Calu3 (cell line): ENCODE measurements around the gene PDZD2. TPM values are rescaled to one million over a fixed set of nuclear protein-coding genes. Genes with fewer than 3 reads are reported as not detected.

Experiments used
- BruUV-seq: library from RNA; stranded (reverse); fragments of 400-500 nt; replicated peaks from 2 replicates; lab custom pipeline; 2021; lab: Mats Ljungman, UMichigan
- CTCF ChIA-PET: fragments of 300-600 bp; sonication (Branson Sonifier 250); formaldehyde crosslinking; loops from one replicate; lab custom pipeline; 2022; ENCODE audit warnings: antibody characterized with exemption; lab: Charles Lee
- DNase-seq: peaks from one replicate; pipeline ENCODE4 v3.0.0; 2022
- H3K27ac Mint-ChIP-seq: one replicate; pipeline ENCODE4 v1.8.0; 2022; ENCODE audit warnings: mixed read lengths; ENCODE audit not compliant: unreplicated experiment
- H3K27me3 Mint-ChIP-seq: one replicate; pipeline ENCODE4 v1.8.0; 2022; ENCODE audit warnings: mixed read lengths; ENCODE audit not compliant: unreplicated experiment
- H3K36me3 Mint-ChIP-seq: one replicate; pipeline ENCODE4 v1.8.0; 2022; ENCODE audit warnings: mild to moderate bottlenecking, moderate library complexity, mixed read lengths; ENCODE audit not compliant: insufficient read depth, unreplicated experiment
- H3K4me1 Mint-ChIP-seq: one replicate; pipeline ENCODE4 v1.8.0; 2022; ENCODE audit warnings: mild to moderate bottlenecking, low read depth, mixed read lengths; ENCODE audit not compliant: unreplicated experiment
- H3K4me3 Mint-ChIP-seq: one replicate; pipeline ENCODE4 v1.8.0; 2022; ENCODE audit warnings: mild to moderate bottlenecking, low read depth, moderate library complexity, mixed read lengths; ENCODE audit not compliant: unreplicated experiment
- H3K9me3 Mint-ChIP-seq: one replicate; pipeline ENCODE4 v1.8.0; 2022; ENCODE audit warnings: low read depth, mixed read lengths; ENCODE audit not compliant: unreplicated experiment
- CTCF ChIP-seq: fragments of 200-600 bp; IDR thresholded peaks from one replicate; pipeline ENCODE4 v1.8.0; 2022; ENCODE audit warnings: antibody characterized with exemption; ENCODE audit not compliant: unreplicated experiment
- intact Hi-C: fragments of 100-400 bp; cut with micrococcal nuclease; formaldehyde crosslinking; loops from one replicate; pipeline ENCODE4 v1.10.0; 2022; ENCODE audit not compliant: unreplicated experiment
- total RNA-seq: library from RNA; stranded (reverse); gene quantifications from 2 replicates; pipeline ENCODE4 v1.2.3, GENCODE V29; 2022

Gene PDZD2
- total RNA-seq, 1 experiment from 2014 or later, result 0.97 TPM

- H3K27me3 Mint-ChIP-seq, result peaks cover 10% of the 10 kb centered on the region
- no peak overlapping the region for H3K4me3 Mint-ChIP-seq
- H3K9me3 Mint-ChIP-seq, result no peaks in the 10 kb centered on the region
- no peak for DNase-seq
- intact Hi-C loops, result no loop called here
- H3K27ac Mint-ChIP-seq, result no peak overlapping the region
- no peak for TF ChIP-seq CTCF
- CTCF ChIA-PET, result no interaction called here
- H3K4me1 Mint-ChIP-seq, result no peaks in the 10 kb centered on the region
- BruUV-seq, result no TSS peak
- no peaks in the 10 kb centered on the region for H3K36me3 Mint-ChIP-seq
These were observed 155.1 kb downstream of the PDZD2 start for GRCh38 chr5:31794009-31794408.

- H3K4me3 Mint-ChIP-seq, result no peak overlapping the region
- CTCF ChIA-PET, result interaction anchor here (1.1 kb wide), 1 partner anchor 11 kb away, joined by 3 read pairs; no protein-coding TSS in a partner anchor
- intact Hi-C loops, result no loop called here
- H3K27ac Mint-ChIP-seq, result no peak overlapping the region
- H3K36me3 Mint-ChIP-seq, result no peaks in the 10 kb centered on the region
- no peaks in the 10 kb centered on the region for H3K4me1 Mint-ChIP-seq
- DNase-seq, result no peak
- H3K27me3 Mint-ChIP-seq, result peaks cover 52% of the 10 kb centered on the region
- H3K9me3 Mint-ChIP-seq, result no peaks in the 10 kb centered on the region
- BruUV-seq, result no TSS peak
- no peak for TF ChIP-seq CTCF
These were observed 159.2 kb downstream of the PDZD2 start for GRCh38 chr5:31798168-31798567.

- Mint-ChIP-seq H3K4me3 (no peak overlapping the region), H3K4me1 (no peaks in the 10 kb centered on the region), H3K9me3 (no peaks in the 10 kb centered on the region), H3K27me3 (peaks cover 68% of the 10 kb centered on the region), H3K36me3 (no peaks in the 10 kb centered on the region), H3K27ac (no peak overlapping the region)
- intact Hi-C loops, result no loop called here
- CTCF ChIA-PET, result no interaction called here
- BruUV-seq, result no TSS peak
- no peak for TF ChIP-seq CTCF
- DNase-seq, result no peak
These were observed 161.4 kb downstream of the PDZD2 start for GRCh38 chr5:31800351-31800750.

GRCh38 chr5:31805785-31806400 is 167.0 kb downstream of the PDZD2 start:
- DNase-seq, result no peak
- CTCF ChIA-PET, result interaction anchor here (0.6 kb wide), 1 partner anchor 218 kb away, joined by 4 read pairs; no protein-coding TSS in a partner anchor
- H3K9me3 Mint-ChIP-seq, result no peaks in the 10 kb centered on the region
- H3K27ac Mint-ChIP-seq, result no peak overlapping the region
- no peaks in the 10 kb centered on the region for H3K4me1 Mint-ChIP-seq
- no TSS peak for BruUV-seq
- no peak overlapping the region for H3K4me3 Mint-ChIP-seq
- TF ChIP-seq CTCF, result no peak
- no peaks in the 10 kb centered on the region for H3K36me3 Mint-ChIP-seq
- H3K27me3 Mint-ChIP-seq, result peaks cover 70% of the 10 kb centered on the region
- intact Hi-C loops, result no loop called here
